Colonic mucosa (tissue), 4 donors: Measurements from ENCODE around the gene EXOC4. TPM values are rescaled to one million over a fixed set of nuclear protein-coding genes. Genes with fewer than 3 reads are reported as not detected.

ENCODE experiments used
- DNase-seq: peaks from one replicate; pipeline ENCODE4 v3.0.0-alpha.2; 2020
- H3K27ac ChIP-seq: fragments of 200-600 bp; one replicate; pipeline ENCODE4 v1.8.0; 2021
- H3K27me3 ChIP-seq: fragments of 200-600 bp; one replicate; pipeline ENCODE4 v1.8.0; 2021
- H3K36me3 ChIP-seq: fragments of 200-600 bp; one replicate; pipeline ENCODE4 v1.8.0; 2021
- H3K4me1 ChIP-seq: fragments of 200-600 bp; one replicate; pipeline ENCODE4 v1.8.0; 2021; ENCODE audit warnings: mild to moderate bottlenecking
- H3K4me3 ChIP-seq: fragments of 200-600 bp; one replicate; pipeline ENCODE4 v1.8.0; 2021
- H3K9ac ChIP-seq, 2 donors: one replicate each; pipeline ENCODE4 v1.7.0; 2013; ENCODE audit warnings: control low read depth in 2 of 2, low read depth in 2 of 2, low read length in 2 of 2
- H3K9me3 ChIP-seq: fragments of 200-600 bp; one replicate; pipeline ENCODE4 v1.8.0; 2021
- CTCF ChIP-seq: fragments of 200-600 bp; IDR thresholded peaks from one replicate; pipeline ENCODE4 v1.8.0; 2022; ENCODE audit warnings: antibody characterized with exemption, mild to moderate bottlenecking
- intact Hi-C: fragments of 100-400 bp; cut with DNase I; formaldehyde crosslinking; loops from one replicate; pipeline ENCODE4 v1.14.1; 2022
- total RNA-seq, 2 donors: library from RNA; stranded (reverse); fragmentation: NEBNext Ultra II Directional in 1 of 2; extraction: Animal tissue kit (Norgen Biotek cat#: 25700) in 1 of 2; gene quantifications; one replicate each; pipeline ENCODE4 v1.2.1, GENCODE V29; 2021
- donor health status: healthy.
- donor health status: DM: no; HTN: no; CAD: no.
- donor health status: DM: no; HTN: no; CAD: no.

Gene EXOC4
- total RNA-seq, 2 donors from 2014 or later, result 61.1 to 73.3 TPM

- Histone ChIP-seq H3K27me3 (no peaks in the 10 kb centered on the region), H3K4me1 (no peaks in the 10 kb centered on the region), H3K9ac (no peak overlapping the region), H3K4me3 (no peak overlapping the region), H3K27ac (no peak overlapping the region), H3K36me3 (no peaks in the 10 kb centered on the region), H3K9me3 (no peaks in the 10 kb centered on the region)
- TF ChIP-seq CTCF, result no peak
- no peak for DNase-seq
- intact Hi-C loops, result no loop called here
Observed at GRCh38 chr7:133822868-133823552, 570.1 kb downstream of the EXOC4 start.

DNA sequence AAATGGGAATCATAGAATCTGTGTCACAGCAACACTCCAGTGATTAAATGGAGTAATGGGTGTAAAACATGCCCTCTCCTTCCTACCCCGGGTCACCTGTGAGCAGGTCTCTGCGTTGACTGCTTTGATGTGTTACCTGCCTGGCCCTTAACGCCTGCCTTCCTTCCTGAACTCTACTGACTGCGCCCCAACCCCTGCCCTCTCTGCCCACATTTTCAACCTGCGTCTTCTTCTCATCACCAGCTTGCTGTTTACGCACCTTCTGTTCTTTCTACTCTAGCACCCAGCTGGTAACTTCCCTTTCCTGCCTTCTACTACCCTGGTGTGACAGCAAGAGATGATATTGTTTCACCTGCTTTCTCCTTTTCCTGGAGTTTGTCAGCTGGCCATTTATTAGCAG lies 571.3 kb downstream of the EXOC4 start:
- Histone ChIP-seq H3K27me3 (no peaks in the 10 kb centered on the region), H3K4me1 (no peaks in the 10 kb centered on the region), H3K9me3 (no peaks in the 10 kb centered on the region), H3K36me3 (no peaks in the 10 kb centered on the region), H3K9ac (no peak overlapping the region), H3K27ac (no peak overlapping the region), H3K4me3 (no peak overlapping the region)
- intact Hi-C loops, result no loop called here
- DNase-seq, result no peak
- TF ChIP-seq CTCF, result no peak

DNA sequence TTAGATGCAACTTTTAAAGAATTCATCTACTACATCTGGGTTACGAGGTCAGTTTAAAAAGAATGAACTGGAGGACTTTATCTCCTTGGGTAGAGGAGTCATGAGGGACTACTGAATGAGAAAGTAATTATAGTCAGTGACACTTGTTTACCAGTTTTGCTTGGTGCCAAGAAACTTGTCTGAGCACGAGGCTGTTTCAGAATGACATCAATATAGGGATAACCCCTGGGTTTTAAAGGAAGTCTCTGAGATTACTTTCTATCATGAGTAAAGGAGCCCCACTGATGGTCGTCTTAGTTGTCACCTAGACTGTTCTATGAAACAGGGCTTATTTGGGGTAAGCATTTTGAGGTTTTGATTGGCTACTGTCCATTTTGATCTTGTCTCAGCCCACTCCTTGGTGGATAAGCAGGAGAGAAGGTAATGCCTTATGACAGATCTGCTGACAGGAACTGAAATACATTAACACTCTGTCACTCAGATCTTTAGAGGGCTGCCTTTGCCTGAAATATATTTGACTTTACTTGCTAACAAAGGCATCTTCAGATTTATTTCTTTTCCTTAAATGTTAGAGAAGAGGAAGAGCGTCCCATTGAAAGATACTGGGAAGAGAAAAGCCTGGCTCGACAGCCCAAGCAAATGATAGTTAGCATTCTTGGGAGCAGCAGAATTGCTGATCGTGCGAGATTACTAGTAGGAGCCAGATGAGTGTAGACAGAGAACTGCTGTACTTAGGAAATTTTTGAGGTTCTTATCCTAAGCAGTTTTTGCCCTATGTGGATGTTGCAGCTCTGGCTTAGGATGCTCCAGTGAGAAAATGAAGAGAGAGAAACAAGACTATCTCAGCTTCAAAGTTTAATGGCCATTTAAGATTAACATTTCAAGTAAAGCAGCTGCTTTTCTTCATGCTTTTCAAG lies 575.1 kb downstream of the EXOC4 start:
- Histone ChIP-seq H3K9ac (no peak overlapping the region), H3K4me3 (no peak overlapping the region), H3K27ac (no peak overlapping the region), H3K27me3 (no peaks in the 10 kb centered on the region), H3K36me3 (no peaks in the 10 kb centered on the region), H3K9me3 (no peaks in the 10 kb centered on the region), H3K4me1 (no peaks in the 10 kb centered on the region)
- no peak for TF ChIP-seq CTCF
- intact Hi-C loops, result no loop called here
- DNase-seq, result no peak

GRCh38 chr7:133828906-133829305 lies 576.0 kb downstream of the EXOC4 start:
- Histone ChIP-seq H3K27me3 (no peaks in the 10 kb centered on the region), H3K9me3 (no peaks in the 10 kb centered on the region), H3K36me3 (no peaks in the 10 kb centered on the region), H3K9ac (no peak overlapping the region), H3K4me1 (no peaks in the 10 kb centered on the region), H3K4me3 (no peak overlapping the region), H3K27ac (no peak overlapping the region)
- no peak for TF ChIP-seq CTCF
- no peak for DNase-seq
- intact Hi-C loops, result no loop called here

DNA sequence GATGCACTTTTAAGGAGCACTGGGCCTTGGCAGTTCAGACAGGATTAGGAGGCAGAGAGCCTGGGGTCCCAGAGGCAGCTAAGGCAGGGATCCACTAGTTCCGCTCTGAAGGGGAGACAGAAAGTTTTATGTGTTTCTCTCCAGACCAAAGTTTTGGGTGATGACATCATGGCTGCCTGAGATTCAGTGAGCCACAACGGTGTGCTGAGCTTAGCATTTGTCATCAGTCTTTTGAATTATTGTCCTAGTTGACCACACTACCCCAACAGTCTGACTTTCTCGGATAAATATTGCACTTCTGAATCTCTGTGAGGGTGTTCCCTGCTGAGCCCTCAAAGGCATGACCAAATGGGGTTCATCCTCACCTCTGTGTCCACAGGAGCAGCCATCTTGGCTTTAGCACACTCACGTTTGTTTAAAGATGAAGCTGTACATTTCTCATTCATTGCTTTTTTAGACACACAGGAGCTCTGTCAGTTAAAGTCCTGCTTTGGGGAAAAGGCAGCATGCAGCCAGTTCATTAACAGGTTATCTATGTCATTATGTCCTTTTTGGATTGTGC lies 576.5 kb downstream of the EXOC4 start:
- no peak overlapping the region for H3K4me3 ChIP-seq
- intact Hi-C loops, result no loop called here
- no peak for TF ChIP-seq CTCF
- H3K27me3 ChIP-seq, result no peaks in the 10 kb centered on the region
- H3K9me3 ChIP-seq, result no peaks in the 10 kb centered on the region
- H3K4me1 ChIP-seq, result no peaks in the 10 kb centered on the region
- H3K27ac ChIP-seq, result no peak overlapping the region
- no peaks in the 10 kb centered on the region for H3K36me3 ChIP-seq
- H3K9ac ChIP-seq, result no peak overlapping the region
- no peak for DNase-seq
